Activated CD4-positive, alpha-beta T cell treated with anti-CD3 and anti-CD28 coated beads, Interleukin-2, amount 50 U/mL, for 4 hours (primary cell): Measurements from ENCODE around the gene C1QL1.
"Not testable (repeated sequence)": the region's sequence is repeated elsewhere in the genome, so short reads cannot be mapped to it uniquely, and the experiment has no call there.

Experiments used
- DNase-seq, 2 experiments: peaks; one replicate each; pipeline ENCODE4 v3.0.0-alpha.2; 2020

C1QL1 gene

DNA sequence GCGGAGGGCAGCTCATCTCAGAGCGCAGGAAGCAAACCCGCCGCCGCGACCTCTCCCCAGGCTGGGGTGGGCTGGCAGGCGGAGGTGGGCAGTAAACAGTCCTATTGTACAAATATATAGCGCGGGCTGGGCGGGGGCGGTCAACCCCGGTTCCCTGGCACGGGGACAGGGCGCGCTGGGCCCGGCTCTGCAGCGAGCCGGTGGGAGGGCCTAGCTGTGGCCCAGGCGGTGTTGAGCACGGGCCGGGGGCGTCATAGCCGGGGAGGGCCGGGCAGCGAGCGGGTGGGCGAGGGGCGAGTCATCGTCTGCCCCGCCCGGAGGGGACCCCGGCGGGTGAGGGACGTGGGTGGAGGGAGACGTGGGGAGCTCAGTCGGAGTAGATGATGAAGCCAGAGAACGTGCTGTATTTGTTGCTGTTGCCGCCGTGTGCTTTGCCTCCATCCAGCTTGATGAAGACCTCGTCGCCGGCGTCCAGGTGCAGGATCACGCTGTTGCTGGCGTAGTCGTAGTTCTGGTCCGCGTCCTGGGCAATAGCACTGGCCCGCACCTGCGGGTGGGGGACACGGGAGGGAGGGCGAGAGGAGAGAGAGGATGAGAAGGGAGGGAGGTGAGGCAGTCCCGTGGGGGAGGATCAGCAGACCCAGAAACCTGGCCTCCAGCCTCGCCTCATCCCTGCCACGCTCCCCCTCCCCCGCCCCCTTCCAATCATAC is 8.1 kb downstream of the C1QL1 start:
- DNase-seq: peak; percentile 32 to 39

DNA sequence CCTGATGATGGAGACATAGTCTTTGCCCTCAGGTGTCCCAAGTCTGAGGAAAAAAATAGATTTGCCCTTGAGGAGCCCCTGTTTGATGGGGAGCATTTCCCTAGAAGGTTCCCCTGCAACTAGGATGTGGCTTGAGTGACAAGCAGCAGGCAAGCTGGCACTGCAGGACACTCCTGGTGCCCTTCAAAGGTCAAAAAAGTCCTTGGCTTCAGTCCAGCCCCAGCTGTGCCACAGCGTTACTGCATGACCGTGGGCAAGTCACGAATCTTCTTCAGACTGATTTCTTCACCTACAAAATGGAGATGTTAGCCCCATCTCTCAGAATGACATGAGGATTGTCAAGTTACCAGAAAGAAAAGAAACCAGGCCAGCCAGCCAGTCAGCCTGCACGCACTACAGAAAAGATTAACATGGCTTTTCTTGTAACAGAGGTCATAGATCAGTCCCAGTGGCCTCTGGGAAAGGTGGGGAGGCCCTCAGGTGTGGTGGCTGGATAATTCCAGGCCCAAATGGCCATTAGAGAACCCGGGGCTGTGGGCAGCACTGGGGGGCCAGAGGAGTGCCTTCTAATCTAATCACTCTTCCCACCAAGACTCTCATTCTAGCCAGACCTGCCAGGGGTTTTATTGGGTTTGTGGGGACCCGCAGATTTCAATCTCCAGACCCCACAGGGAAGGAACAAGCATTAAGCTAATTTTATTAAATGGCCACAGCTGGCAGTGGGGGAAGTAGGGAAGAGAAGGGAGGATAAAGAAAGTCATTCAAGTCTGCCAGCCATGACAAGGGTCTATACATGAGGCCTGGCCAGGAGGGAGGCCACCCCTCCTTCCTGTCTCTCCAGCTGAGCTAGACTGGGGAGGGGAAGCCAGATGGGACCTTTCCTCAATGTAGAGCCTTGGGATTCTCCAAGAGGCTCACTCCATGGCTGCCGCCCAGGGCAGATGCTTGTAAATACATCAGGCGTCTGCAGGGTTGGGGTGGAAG is 10.8 kb downstream of the C1QL1 start:
- no peak for DNase-seq

GRCh38 chr17:44955674-44956425 is 12.3 kb downstream of the C1QL1 start:
- DNase-seq: no peak

DNA sequence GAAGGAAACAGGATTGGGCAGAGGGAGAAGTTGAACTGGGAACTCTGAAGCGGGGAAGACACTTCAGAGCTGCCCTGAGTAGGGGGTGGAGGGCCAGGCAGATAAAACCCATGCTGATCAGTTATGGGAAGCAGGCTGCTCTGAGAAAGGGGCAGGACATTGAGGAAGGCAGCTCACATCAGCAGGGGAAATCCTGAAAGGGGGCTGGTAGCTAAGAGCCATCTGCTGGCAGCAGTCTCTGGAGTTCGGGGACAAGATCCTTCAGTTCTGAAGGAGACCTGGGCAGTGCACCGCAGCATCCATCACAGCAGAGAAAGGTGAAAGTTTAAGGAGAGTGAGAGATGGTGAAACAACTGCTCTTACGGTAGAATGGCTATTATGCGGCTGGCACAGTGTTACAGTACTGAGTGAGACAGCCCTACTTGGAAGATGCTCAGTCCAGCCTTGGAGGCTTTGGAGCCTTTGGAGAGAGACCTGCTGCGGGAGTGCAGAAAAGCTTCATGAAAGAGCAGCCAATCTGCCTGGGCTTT is 15.1 kb downstream of the C1QL1 start:
- DNase-seq: no peak

GRCh38 chr17:44948315-44948795 is 19.7 kb downstream of the C1QL1 start:
- no peak for DNase-seq

- DNase-seq: peak; percentile 83
These were observed 20.4 kb downstream of the C1QL1 start, which contains the start of gene KIF18B for GRCh38 chr17:44947461-44948314. Gene KIF18B, minus strand, starts transcription at chr17:44947773. Its CDS starts 11,429 bp downstream, at chr17:44936344.

GRCh38 chr17:44945652-44946051 is 22.5 kb downstream of the C1QL1 start:
- not testable (repeated sequence) for DNase-seq

- no peak for DNase-seq
These were observed 25.6 kb downstream of the C1QL1 start for GRCh38 chr17:44942456-44942855.

GRCh38 chr17:44941712-44942331 is 26.3 kb downstream of the C1QL1 start:
- DNase-seq: no peak

DNA sequence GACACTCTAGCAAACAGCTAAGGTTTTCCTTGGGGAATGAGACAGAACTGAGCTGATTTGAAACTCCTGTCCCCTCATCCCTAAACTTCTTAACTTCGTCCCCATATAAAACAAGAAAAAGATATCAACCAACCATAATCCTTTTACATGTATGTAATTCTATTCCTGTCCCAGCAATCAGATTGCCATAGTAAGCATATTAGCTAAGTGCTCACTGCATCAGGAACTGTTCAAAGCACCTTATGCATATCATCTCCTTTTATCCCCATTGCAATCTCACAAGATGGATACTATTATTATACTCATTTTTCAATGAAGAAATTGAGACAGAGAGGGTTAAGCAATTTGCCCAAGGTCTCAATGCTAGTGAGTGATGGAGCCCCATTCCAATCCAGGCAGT is 27.3 kb downstream of the C1QL1 start:
- DNase-seq: no peak

DNA sequence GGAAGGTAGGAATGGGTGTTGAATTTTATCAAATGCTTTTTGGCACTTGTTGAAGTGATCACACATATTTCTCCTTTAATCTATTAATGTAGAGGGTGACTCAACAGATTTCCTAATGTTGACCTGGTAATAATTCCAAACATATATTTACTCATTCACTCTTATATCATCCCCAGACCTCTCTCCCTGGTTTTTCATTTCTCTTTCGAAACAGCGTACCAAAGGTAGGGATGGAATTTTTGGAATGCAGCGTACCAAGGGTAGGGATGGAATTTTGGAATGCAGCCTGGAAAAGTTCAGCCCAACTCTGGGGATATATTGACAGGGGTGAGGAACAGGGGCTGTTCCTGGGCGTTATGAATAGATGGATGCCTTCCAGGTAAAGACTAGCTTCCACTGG is 27.8 kb downstream of the C1QL1 start:
- no peak for DNase-seq

DNA sequence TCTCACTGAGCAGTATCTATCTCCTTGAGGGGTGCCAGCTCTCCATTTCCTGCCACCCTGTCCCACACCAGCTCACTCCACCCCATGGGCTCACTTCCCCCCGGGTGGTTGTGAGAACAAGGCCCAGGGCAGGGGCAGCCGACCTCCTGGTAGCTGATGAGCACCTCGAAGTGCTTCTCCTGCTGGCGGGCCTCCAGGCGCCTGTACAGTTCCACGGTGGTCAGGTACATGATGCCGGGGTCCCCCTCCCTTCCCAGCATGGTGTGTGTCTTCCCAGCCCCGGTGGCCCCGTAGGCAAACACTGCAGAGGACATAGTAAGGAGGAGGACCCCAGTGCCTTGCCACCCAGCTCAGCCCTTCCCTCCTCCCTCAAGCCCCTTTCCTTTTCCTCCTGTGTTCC is 33.0 kb downstream of the C1QL1 start:
- DNase-seq: no peak

- DNase-seq: no peak
These were observed 33.4 kb downstream of the C1QL1 start for GRCh38 chr17:44934745-44935105.

- no peak for DNase-seq
These were observed 34.0 kb downstream of the C1QL1 start for GRCh38 chr17:44933824-44934744.

DNA sequence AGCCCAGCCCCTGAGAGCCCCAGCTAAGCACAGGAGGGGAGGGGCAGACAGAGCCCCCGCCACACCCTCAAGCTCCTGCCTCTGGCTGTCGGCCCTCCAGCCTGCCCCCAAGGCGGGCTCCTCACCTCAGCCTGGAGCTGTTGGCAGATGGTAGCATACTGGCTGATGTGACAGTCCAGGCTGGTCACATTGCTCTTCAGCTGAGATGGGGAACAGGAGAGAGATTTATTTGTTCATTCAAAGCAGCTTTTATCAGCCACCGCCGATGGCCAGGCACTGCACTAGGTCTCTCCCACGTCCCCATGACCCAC is 35.4 kb downstream of the C1QL1 start:
- DNase-seq: no peak

DNA sequence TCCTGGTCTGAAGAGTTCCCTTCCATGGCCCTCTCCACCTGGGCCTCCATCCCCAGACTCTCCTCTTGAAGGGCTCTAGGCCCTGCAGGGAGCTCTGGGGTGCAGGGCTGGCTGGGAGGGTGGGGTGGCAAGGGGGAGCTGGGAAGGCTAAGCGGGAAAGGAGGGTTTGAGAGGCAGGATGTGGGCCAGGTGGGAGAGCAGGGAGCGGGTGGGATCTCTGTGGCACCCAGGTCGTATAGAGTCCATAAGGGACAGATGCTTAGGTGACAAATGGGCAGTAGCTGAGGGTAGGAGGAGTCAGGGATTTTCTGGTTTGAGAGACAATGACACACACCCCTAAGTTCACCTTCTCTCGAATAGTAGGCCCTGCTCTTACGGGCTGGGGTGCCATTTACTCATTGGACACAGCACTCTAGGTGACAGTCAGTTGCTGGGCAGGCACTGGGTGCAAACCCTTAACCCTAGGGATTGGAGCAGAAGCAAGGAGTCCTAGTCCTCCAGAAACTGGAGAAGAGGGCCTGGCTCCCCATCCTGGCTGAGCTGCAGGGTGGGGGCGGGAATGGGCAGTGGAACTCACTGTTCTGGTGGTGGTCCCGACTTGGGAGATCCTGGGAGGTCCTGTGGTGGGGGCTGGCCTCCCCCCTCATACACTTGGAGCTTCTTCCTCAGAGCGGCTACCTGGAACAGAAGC is 35.9 kb downstream of the C1QL1 start:
- DNase-seq: no peak

DNA sequence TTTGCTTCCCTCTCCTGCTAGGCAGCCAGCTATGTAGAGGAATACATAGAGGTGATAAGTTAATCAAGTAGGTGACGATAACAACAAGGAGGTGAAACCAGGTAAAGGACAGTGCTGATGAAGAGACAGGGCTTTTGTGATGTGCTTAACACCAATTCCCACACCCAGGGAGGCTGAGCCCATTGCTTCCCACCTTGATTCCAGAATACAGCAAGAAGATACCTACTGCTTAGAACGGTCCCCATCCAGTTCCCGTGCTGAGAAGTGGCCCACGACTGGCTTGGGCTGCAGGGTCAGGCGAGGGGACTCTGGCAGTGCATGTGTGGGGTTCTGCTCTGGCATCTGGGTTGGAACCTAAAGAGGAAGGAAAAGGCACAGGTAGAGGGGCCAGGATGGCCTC is 36.7 kb downstream of the C1QL1 start:
- DNase-seq: no peak

GRCh38 chr17:44930667-44931066 is 37.4 kb downstream of the C1QL1 start:
- no peak for DNase-seq

- no peak for DNase-seq
These were observed 39.0 kb downstream of the C1QL1 start for GRCh38 chr17:44928950-44929720.
